ENCODE measurements around the gene ZNF850.

Gene ZNF850

GRCh38 chr19:36775768-36776167 is 3.2 kb upstream of the ZNF850 start:
- H3K4me2 ChIP-seq (ENCODE audit: insufficient read depth, low read length, poor library complexity, severe bottlenecking), result no peak overlapping the region
- H2BK5ac ChIP-seq (ENCODE audit: low read length), result no peak overlapping the region
- peak overlapping the region; percentile 91 for H3K23ac ChIP-seq (ENCODE audit: low read depth, low read length, poor library complexity)
- H2AFZ ChIP-seq (ENCODE audit: low read length), result no peak overlapping the region
- H3K36me3 ChIP-seq (replicated peaks in 1 of 2; ENCODE audit: control insufficient read depth in 2 of 2, insufficient read depth in 2 of 2, low read length in 2 of 2), result peaks cover 4 to 8% of the 10 kb centered on the region in 2 donors
- peaks cover 6% of the 10 kb centered on the region for H3K79me1 ChIP-seq (ENCODE audit: low read depth, low read length)
- H3K27ac ChIP-seq (replicated peaks; ENCODE audit: low read length), result no peak overlapping the region
- H3K4me1 ChIP-seq (ENCODE audit: control insufficient read depth in 2 of 2, insufficient read depth in 1 of 2, low read depth in 1 of 2, low read length in 2 of 2), result no peaks in the 10 kb centered on the region
- no peak overlapping the region for H2AK5ac ChIP-seq (ENCODE audit: low read depth, low read length)
- no peak overlapping the region for H3K4ac ChIP-seq (ENCODE audit: low read length)
- no peak overlapping the region for H2BK15ac ChIP-seq (ENCODE audit: low read length)
- peaks cover 8 to 33% of the 10 kb centered on the region in 2 donors for H3K9me3 ChIP-seq (replicated peaks in 1 of 2; ENCODE audit: control insufficient read depth in 2 of 2, insufficient read depth in 1 of 2, low read depth in 1 of 2, low read length in 2 of 2)
- no peak overlapping the region for H4K8ac ChIP-seq (ENCODE audit: low read depth, low read length)
- H3K14ac ChIP-seq (ENCODE audit: low read length), result no peak overlapping the region
- H2BK12ac ChIP-seq (ENCODE audit: low read length), result no peak overlapping the region
- H2BK120ac ChIP-seq (ENCODE audit: low read depth, low read length), result no peak overlapping the region
- H4K91ac ChIP-seq (ENCODE audit: low read depth, low read length, poor library complexity), result no peak overlapping the region
- no peak overlapping the region for H3K9ac ChIP-seq (ENCODE audit: low read depth, low read length, poor library complexity)
- H3K4me3 ChIP-seq (ENCODE audit: low read length in 2 of 2), result no peak overlapping the region
- DNase-seq (ENCODE audit: low spot score), result no peak
- no peaks in the 10 kb centered on the region for H3K27me3 ChIP-seq (ENCODE audit: control insufficient read depth in 3 of 3, insufficient read depth in 3 of 3, low read depth in 1 of 3, low read length in 3 of 3)
- H3K18ac ChIP-seq (ENCODE audit: low read length), result no peak overlapping the region
- no CpG with 5 or more reads among the region's 38 CpGs for whole genome bisulfite sequencing, 2 donors (ENCODE audit: extremely low coverage in 2 of 2, insufficient read length in 2 of 2, insufficient replicate concordance in 1 of 2)

GRCh38 chr19:36773223-36773579 is 594 bp upstream of the ZNF850 start:
- H2AK5ac ChIP-seq (ENCODE audit: low read depth, low read length), result no peak overlapping the region
- no peaks in the 10 kb centered on the region for H3K4me1 ChIP-seq (ENCODE audit: control insufficient read depth in 2 of 2, insufficient read depth in 1 of 2, low read depth in 1 of 2, low read length in 2 of 2)
- H3K9me3 ChIP-seq (replicated peaks in 1 of 2; ENCODE audit: control insufficient read depth in 2 of 2, insufficient read depth in 1 of 2, low read depth in 1 of 2, low read length in 2 of 2), result peaks cover 11 to 50% of the 10 kb centered on the region in 2 donors
- peaks cover 8 to 22% of the 10 kb centered on the region in 2 donors for H3K36me3 ChIP-seq (replicated peaks in 1 of 2; ENCODE audit: control insufficient read depth in 2 of 2, insufficient read depth in 2 of 2, low read length in 2 of 2)
- no peak overlapping the region for H3K4ac ChIP-seq (ENCODE audit: low read length)
- WGBS, 2 donors (ENCODE audit: extremely low coverage in 2 of 2, insufficient read length in 2 of 2, insufficient replicate concordance in 1 of 2), result no CpG with 5 or more reads among the region's 15 CpGs
- no peak overlapping the region for H2BK12ac ChIP-seq (ENCODE audit: low read length)
- no peaks in the 10 kb centered on the region for H3K27me3 ChIP-seq (ENCODE audit: control insufficient read depth in 3 of 3, insufficient read depth in 3 of 3, low read depth in 1 of 3, low read length in 3 of 3)
- H2BK5ac ChIP-seq (ENCODE audit: low read length), result no peak overlapping the region
- H4K8ac ChIP-seq (ENCODE audit: low read depth, low read length), result no peak overlapping the region
- DNase-seq (ENCODE audit: low spot score), result no peak
- no peak overlapping the region for H2BK15ac ChIP-seq (ENCODE audit: low read length)
- peak overlapping the region; percentile 76 for H3K4me2 ChIP-seq (ENCODE audit: insufficient read depth, low read length, poor library complexity, severe bottlenecking)
- H3K27ac ChIP-seq (replicated peaks; ENCODE audit: low read length), result peak overlapping the region; percentile 24
- no peak overlapping the region for H3K14ac ChIP-seq (ENCODE audit: low read length)
- H2AFZ ChIP-seq (ENCODE audit: low read length), result peak overlapping the region; percentile 94
- H3K9ac ChIP-seq (ENCODE audit: low read depth, low read length, poor library complexity), result peak overlapping the region; percentile 86
- no peak overlapping the region for H2BK120ac ChIP-seq (ENCODE audit: low read depth, low read length)
- peaks cover 8% of the 10 kb centered on the region for H3K79me1 ChIP-seq (ENCODE audit: low read depth, low read length)
- peak overlapping the region; percentile 76 for H3K18ac ChIP-seq (ENCODE audit: low read length)
- H4K91ac ChIP-seq (ENCODE audit: low read depth, low read length, poor library complexity), result no peak overlapping the region
- no peak overlapping the region for H3K23ac ChIP-seq (ENCODE audit: low read depth, low read length, poor library complexity)
- H3K4me3 ChIP-seq (ENCODE audit: low read length in 2 of 2), result peak overlapping the region; percentile 68 to 93

GRCh38 chr19:36771261-36772231 is 1.1 kb downstream of the ZNF850 start:
- peak overlapping the region; percentile 46 for H3K18ac ChIP-seq (ENCODE audit: low read length)
- H2AFZ ChIP-seq (ENCODE audit: low read length), result peak overlapping the region; percentile 94
- no peak overlapping the region for H2BK15ac ChIP-seq (ENCODE audit: low read length)
- H3K4ac ChIP-seq (ENCODE audit: low read length), result no peak overlapping the region
- no peak overlapping the region for H2BK12ac ChIP-seq (ENCODE audit: low read length)
- H3K4me2 ChIP-seq (ENCODE audit: insufficient read depth, low read length, poor library complexity, severe bottlenecking), result peak overlapping the region; percentile 76
- peaks cover 14 to 58% of the 10 kb centered on the region in 2 donors for H3K9me3 ChIP-seq (replicated peaks in 1 of 2; ENCODE audit: control insufficient read depth in 2 of 2, insufficient read depth in 1 of 2, low read depth in 1 of 2, low read length in 2 of 2)
- H3K79me1 ChIP-seq (ENCODE audit: low read depth, low read length), result peaks cover 8% of the 10 kb centered on the region
- H3K23ac ChIP-seq (ENCODE audit: low read depth, low read length, poor library complexity), result no peak overlapping the region
- no peak overlapping the region for H4K91ac ChIP-seq (ENCODE audit: low read depth, low read length, poor library complexity)
- H3K4me1 ChIP-seq (ENCODE audit: control insufficient read depth in 2 of 2, insufficient read depth in 1 of 2, low read depth in 1 of 2, low read length in 2 of 2), result no peaks in the 10 kb centered on the region
- H3K27me3 ChIP-seq (ENCODE audit: control insufficient read depth in 3 of 3, insufficient read depth in 3 of 3, low read depth in 1 of 3, low read length in 3 of 3), result no peaks in the 10 kb centered on the region
- H3K4me3 ChIP-seq (ENCODE audit: low read length in 2 of 2), result peak overlapping the region; percentile 68 to 93
- H3K36me3 ChIP-seq (replicated peaks in 1 of 2; ENCODE audit: control insufficient read depth in 2 of 2, insufficient read depth in 2 of 2, low read length in 2 of 2), result peaks cover 8 to 32% of the 10 kb centered on the region in 2 donors
- peak; percentile 43 for DNase-seq (ENCODE audit: low spot score)
- H2BK120ac ChIP-seq (ENCODE audit: low read depth, low read length), result no peak overlapping the region
- peak overlapping the region; percentile 82 for H3K9ac ChIP-seq (ENCODE audit: low read depth, low read length, poor library complexity)
- peak overlapping the region; percentile 71 for H3K27ac ChIP-seq (replicated peaks; ENCODE audit: low read length)
- H2BK5ac ChIP-seq (ENCODE audit: low read length), result no peak overlapping the region
- H3K14ac ChIP-seq (ENCODE audit: low read length), result no peak overlapping the region
- H2AK5ac ChIP-seq (ENCODE audit: low read depth, low read length), result no peak overlapping the region
- no peak overlapping the region for H4K8ac ChIP-seq (ENCODE audit: low read depth, low read length)
- no CpG with 5 or more reads among the region's 29 CpGs for WGBS, 2 donors (ENCODE audit: extremely low coverage in 2 of 2, insufficient read length in 2 of 2, insufficient replicate concordance in 1 of 2)

GRCh38 chr19:36750066-36750691 is 22.4 kb downstream of the ZNF850 start:
- Histone ChIP-seq H3K9me3 (replicated peaks in 1 of 2; ENCODE audit: control insufficient read depth in 2 of 2, insufficient read depth in 1 of 2, low read depth in 1 of 2, low read length in 2 of 2) (peaks cover 55 to 98% of the 10 kb centered on the region in 2 donors), H4K91ac (ENCODE audit: low read depth, low read length, poor library complexity) (no peak overlapping the region), H3K4me3 (ENCODE audit: low read length in 2 of 2) (no peak overlapping the region), H2BK12ac (ENCODE audit: low read length) (no peak overlapping the region), H3K18ac (ENCODE audit: low read length) (no peak overlapping the region), H4K8ac (ENCODE audit: low read depth, low read length) (no peak overlapping the region), H3K14ac (ENCODE audit: low read length) (no peak overlapping the region), H2BK5ac (ENCODE audit: low read length) (no peak overlapping the region), H2AFZ (ENCODE audit: low read length) (no peak overlapping the region), H3K36me3 (replicated peaks in 1 of 2; ENCODE audit: control insufficient read depth in 2 of 2, insufficient read depth in 2 of 2, low read length in 2 of 2) (peaks cover 56 to 99% of the 10 kb centered on the region in 2 donors), H2BK120ac (ENCODE audit: low read depth, low read length) (no peak overlapping the region), H2BK15ac (ENCODE audit: low read length) (no peak overlapping the region), H3K27ac (replicated peaks; ENCODE audit: low read length) (no peak overlapping the region), H3K27me3 (ENCODE audit: control insufficient read depth in 3 of 3, insufficient read depth in 3 of 3, low read depth in 1 of 3, low read length in 3 of 3) (no peaks in the 10 kb centered on the region), H3K79me1 (ENCODE audit: low read depth, low read length) (no peaks in the 10 kb centered on the region), H3K4me1 (ENCODE audit: control insufficient read depth in 2 of 2, insufficient read depth in 1 of 2, low read depth in 1 of 2, low read length in 2 of 2) (no peaks in the 10 kb centered on the region), H3K9ac (ENCODE audit: low read depth, low read length, poor library complexity) (no peak overlapping the region), H3K4ac (ENCODE audit: low read length) (no peak overlapping the region), H3K23ac (ENCODE audit: low read depth, low read length, poor library complexity) (no peak overlapping the region), H3K4me2 (ENCODE audit: insufficient read depth, low read length, poor library complexity, severe bottlenecking) (no peak overlapping the region), H2AK5ac (ENCODE audit: low read depth, low read length) (no peak overlapping the region)
- DNase-seq (ENCODE audit: low spot score), result no peak
- no CpG with 5 or more reads among the region's 4 CpGs for WGBS, 2 donors (ENCODE audit: extremely low coverage in 2 of 2, insufficient read length in 2 of 2, insufficient replicate concordance in 1 of 2)

Measured in neuronal stem cell (in vitro differentiated cells).